ELR (cell line): ENCODE results near the gene ALDH1A3.

Source experiments
- DNase-seq: peaks from one replicate; pipeline ENCODE4 v3.0.0-alpha.2; 2015; ENCODE audit warnings: low read depth

The ALDH1A3 gene

DNA sequence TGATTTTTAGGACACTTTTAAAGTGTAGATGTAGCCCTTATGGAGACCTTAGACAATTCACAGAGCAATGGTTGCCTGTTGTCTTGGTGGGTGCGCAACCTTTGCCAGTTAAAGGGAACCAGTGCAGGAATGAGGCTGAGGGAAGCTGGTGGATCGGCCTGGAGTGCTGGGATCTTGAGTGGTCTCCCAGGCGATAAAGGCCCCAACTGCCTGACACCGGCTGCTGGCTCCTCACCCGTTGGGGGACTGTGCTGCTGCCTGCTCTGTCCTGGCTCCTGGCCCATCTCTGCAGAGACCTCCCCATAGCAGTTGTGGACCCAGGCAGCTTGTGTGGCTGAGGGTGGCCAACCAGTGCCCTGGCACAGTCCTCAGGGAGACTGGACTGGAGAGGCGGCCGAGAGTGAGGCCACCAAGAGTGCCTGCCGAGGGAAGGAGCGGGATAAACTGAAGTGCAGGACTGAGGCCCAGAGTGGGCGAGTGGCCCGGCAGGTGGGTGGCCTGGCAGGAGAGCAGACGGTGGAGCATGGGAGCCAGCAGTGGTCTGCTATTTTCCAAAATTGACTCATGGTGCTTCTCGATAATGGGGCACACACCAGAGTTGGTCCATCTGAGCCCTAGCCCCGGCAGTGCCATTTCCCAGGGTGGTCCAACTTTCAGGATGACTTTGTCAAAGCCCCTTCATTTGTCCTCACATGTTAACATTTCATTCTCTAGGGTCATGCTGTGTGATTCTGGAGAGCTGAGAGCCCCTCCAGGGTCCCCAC is 2.1 kb downstream of the ALDH1A3 start:
- DNase-seq, result no peak

DNA sequence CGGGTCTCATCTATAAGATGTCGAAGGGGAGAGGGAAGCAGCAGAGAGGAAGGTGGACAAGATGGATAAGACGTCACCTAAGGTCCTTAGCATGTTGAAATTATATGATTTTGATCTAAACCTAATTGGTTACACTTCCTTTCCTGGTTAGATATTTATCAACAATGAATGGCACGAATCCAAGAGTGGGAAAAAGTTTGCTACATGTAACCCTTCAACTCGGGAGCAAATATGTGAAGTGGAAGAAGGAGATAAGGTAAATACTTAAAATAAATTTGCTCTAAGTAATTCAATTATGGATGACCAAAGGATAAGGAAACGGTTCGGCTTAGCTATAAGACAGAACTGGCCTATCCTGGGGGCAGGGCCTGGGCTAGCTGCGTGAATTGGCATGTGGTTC is 5.5 kb downstream of the ALDH1A3 start:
- DNase-seq, result no peak

DNA sequence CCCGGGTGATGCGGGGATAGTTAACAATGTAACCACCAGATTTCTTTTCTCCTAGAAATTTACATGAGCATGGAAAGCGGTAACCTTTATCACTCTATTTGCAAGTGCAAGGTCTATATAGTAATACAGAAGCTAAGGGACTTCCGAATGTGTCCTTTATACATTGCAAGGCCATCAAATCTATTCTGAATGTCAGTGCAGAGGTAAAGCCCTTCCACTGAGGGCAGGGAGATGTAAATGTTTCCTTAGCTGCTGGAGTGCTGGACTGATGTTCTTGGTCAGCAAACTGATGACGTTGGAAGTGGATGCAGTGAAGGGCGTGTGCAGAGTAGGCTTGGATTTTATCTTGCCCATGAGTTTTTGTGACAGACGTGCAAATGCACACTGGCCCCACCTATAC is 6.2 kb downstream of the ALDH1A3 start:
- DNase-seq, result no peak

DNA sequence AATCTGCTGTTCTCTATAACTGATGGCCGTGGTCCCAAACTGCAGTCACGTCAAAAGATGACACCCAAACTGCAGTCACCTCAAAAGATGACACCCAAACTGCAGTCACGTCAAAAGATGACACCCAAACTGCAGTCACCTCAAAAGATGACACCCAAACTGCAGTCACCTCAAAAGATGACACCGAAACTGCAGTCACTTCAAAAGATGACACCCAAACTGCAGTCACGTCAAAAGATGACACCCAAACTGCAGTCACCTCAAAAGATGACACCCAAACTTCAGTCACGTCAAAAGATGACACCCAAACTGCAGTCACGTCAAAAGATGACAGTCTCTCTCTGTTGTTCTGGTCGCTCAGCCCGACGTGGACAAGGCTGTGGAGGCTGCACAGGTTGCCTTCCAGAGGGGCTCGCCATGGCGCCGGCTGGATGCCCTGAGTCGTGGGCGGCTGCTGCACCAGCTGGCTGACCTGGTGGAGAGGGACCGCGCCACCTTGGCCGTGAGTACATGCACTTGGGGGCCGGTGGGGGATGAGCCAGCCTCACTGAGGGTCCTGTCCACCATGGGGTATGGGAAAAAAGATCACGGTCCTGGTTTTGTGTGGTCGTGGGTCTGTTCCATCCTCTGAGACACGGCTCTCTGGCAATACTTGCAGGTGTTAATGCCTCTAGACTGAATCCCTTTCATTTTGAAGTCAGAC is 7.7 kb downstream of the ALDH1A3 start:
- DNase-seq, result no peak

DNA sequence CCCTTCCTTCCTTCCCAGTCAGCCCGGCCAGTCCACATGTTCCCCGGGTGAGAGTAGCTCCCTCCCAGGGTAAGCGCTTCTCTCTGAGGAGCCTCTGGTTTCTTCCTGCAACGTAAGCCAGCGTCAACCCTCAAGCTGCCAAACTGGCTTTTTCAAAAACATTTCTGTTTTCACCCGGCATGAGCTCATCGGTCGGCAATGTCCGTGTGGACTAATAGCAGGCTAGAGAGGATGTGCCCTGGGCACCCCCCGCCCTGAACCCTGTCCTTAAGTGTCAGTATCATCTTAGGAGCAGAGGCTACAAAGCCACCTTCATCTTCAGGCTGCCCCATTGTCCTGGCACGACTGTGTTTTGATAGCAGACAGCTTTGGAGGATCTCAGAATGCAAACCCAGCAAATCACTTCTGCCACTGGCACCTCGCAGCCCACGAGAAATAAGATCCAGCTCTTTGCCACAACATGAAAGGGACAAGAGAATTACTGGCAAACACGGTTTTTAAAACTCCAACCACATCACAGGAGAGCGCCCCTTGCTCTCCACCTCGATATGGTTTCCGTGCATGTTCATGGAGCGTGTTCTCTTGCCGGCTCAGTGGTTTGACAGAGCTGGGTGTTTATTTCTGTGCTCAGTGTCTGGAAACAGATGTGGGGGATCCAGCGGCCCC is 9.9 kb downstream of the ALDH1A3 start:
- DNase-seq, result peak; percentile 85

DNA sequence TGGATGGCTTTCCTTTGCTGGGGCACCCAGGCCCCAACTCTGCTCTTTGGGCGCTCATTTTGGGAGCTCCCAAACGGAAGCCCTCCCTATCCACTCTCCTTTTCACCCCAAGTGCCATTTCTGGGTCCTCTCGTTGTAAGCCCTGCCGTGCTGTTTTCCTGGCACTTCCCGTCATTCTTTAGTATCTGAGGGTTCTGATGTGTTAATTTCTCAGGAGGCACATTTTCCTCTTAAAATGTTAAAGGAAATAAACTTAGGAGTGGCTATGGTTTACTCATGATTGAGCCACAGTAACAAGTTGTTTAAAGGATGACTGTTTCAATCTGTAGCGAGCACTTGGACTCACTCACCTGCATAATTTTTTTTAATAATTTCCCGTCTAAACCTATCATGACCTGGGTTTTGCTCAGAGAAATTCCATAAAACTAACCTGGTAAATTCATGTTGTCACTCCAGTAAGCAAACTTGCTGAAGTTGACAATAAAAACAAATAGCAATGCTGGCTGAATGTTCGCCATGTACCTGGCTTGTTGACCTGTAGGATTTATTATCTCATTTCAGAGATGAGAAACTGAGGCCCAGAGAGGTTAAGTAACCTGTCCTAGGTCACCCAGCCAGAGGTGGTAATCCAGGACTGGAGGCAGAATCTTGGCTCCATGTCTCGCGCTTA is 10.6 kb downstream of the ALDH1A3 start:
- no peak for DNase-seq

DNA sequence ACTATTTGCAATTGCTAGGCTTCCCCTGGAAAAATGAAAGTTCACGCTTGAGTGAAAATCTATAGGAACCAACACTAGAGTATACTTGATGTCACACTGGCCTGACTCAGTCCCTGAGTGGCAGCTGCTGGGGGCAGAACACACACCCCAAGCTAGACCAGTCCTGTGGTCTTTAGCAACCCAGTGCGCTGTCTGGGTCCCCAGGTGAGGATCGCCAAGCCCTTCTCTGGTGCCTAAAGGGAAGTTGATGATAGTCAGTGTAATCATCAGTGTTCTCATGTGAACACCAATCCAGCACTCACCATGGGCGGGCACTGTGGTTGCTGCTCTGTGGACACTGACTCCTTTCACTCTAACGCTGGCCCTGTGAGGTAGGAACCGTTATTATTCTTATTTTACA is 11.2 kb downstream of the ALDH1A3 start:
- no peak for DNase-seq

DNA sequence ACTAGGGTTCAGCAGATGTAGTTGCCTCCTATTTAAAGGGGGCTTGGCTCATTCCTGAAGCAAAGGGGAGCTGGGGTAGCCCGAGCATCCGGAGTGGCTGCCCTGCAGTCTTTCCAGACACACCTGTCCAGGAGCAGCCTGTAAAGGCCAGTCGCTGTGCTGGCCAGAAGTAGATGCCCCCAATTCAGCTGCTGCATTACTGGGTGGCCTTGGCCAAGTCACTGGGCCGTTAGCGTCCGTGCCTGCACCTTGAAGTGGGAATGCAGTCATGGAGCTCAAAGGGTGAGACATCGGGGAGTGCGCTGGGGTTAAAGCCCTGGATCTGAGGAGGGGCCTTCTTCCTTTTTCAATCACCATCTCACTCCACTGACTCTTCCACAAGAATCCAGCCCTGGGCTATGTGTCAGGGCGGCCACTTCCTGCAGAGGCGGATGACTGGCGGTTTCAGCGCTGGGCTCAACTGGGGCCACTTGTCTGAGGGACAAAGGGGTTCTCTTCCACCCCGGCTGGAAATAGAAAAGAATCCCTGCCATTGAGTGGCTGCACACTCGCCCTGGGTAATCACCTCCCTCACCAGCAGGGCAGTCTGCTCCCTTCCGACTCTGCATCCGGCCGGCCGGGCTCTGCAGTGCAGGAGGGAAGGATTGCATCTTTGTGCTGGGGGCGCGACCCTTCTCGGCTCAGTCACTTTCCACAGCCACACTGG is 11.8 kb downstream of the ALDH1A3 start:
- peak; percentile 24 for DNase-seq

DNA sequence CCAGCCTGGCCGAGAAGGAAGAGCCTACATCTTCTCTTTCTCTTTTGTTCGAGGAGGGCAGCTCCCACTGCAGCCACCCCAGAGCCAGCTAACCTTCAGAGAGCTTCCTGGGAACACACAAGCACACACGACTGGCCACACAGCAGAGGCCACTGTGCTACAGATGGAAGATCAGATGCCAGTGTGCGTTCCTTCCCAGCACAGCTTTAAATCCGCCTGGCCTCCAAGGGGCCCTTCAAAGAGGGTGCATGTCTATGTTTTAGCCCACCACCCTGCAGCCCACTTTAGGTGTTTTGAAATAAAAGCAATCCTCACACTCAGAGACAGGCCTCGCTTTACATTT is 12.4 kb downstream of the ALDH1A3 start:
- DNase-seq, result no peak

DNA sequence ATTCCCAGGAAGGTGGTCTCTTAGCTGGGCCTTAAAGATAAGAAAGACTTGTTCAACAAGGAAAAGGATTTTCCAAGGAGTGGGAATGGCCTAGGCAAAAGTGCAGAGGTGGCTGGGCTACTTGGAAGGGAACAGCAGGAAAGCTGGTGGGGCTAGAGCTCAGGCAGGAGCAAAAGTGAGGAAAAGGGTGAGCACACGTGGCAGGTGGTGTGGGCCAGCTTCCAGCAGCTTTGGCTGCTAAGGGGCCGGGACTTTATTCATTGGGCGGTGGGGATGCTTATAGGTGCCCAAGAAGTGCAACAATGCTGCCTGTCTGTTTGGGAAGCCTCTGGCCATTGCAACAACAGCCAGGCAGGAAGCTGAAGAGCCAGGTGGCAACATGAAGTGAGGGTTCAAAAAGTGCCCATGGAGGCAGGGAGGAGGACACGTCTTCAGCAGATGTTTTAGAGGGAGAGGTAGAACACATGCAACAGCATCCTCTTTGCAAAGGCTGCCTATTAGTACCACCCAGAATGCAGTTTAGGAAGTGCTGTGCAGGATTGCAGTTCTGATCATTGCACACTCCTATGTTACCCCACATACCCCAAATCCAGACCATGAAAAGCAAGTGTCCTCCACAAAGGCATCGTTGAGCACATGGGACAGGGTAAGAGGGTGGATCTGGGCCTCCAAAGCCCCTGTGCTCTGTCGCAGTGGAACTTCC is 13.8 kb downstream of the ALDH1A3 start:
- DNase-seq, result no peak

DNA sequence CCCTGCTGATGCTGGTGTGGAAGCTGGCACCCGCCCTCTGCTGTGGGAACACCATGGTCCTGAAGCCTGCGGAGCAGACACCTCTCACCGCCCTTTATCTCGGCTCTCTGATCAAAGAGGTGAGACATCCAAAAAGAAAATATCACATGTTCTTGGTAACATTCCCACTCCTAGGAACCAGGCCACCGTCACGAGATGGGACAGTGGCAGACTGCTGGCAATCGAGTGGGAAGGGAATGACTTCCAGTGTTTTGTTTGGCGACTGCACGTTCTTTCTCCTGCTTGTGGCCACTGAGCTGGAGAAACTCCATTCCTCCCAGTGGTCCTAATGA is 14.3 kb downstream of the ALDH1A3 start:
- DNase-seq, result no peak

DNA sequence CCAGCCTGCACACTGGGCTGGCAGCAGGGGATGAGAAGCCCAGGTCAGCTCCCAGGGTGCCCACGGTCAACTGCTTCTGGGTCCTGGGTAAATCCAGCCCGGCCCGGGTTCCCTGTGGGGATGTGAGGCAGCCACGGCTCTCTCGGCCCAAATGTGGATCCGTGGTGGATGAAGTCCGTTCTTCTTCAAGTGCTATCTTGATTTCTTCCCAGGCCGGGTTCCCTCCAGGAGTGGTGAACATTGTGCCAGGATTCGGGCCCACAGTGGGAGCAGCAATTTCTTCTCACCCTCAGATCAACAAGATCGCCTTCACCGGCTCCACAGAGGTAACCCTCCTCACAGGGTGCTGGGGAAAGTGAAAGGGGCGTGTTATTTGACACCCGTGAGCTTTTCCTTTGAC is 16.1 kb downstream of the ALDH1A3 start:
- no peak for DNase-seq

DNA sequence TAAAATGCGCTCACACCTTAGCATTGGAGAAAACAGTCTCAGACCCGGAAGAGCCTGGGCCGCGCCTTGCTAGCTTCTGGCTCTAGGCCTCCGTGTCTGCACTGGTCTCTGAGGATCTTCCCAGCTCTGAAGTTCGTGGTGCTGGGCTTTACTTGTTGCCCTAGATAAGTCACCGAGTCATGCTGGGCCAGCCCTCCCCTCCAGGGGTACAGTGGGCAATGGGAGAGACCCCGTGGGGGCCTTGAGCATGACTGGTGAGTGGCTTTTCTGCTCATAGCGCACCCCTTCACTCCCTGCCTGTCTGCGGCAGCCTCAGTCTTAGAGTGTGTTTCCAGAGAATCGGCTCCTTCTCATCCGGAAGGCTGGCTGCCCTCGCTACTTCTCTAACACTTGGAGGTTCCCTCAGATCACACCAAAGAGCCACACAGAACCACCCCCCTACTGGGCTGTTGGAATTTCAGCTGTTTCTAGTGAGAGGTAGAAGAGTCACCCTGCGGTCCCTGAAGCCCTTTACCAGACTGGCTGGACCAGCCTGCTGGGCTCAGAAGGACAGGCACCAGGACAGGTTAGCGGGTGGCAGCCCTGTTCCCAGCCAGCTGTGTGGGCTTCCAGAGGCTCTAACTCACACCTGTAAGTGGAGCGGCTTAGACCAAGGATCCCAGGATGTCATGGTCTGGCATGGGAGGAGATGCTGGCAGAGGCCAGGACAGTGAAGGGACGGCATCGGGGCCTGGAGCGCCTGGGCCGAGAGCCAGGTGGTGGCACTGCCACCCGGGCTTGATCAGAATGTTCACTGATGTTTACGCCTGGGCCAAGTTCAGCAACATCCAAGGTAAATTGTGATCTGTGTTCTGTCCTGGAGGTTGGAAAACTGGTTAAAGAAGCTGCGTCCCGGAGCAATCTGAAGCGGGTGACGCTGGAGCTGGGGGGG is 17.9 kb downstream of the ALDH1A3 start:
- no peak for DNase-seq

DNA sequence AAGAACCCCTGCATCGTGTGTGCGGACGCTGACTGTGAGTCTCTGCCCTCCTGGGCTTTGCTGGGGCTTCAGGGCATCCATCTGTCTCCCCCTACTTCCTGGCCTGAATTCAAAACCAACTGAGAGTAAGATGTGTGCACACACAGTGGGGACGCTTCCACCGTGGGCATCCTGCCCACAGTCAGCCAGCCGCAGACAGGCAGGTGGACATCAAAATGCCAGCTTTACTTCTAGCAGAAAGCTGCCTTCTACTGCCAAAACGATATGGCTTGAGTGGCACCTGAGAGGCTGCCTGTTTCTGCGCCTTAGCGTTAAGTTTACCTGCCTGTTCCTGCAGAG is 18.5 kb downstream of the ALDH1A3 start:
- DNase-seq, result no peak

DNA sequence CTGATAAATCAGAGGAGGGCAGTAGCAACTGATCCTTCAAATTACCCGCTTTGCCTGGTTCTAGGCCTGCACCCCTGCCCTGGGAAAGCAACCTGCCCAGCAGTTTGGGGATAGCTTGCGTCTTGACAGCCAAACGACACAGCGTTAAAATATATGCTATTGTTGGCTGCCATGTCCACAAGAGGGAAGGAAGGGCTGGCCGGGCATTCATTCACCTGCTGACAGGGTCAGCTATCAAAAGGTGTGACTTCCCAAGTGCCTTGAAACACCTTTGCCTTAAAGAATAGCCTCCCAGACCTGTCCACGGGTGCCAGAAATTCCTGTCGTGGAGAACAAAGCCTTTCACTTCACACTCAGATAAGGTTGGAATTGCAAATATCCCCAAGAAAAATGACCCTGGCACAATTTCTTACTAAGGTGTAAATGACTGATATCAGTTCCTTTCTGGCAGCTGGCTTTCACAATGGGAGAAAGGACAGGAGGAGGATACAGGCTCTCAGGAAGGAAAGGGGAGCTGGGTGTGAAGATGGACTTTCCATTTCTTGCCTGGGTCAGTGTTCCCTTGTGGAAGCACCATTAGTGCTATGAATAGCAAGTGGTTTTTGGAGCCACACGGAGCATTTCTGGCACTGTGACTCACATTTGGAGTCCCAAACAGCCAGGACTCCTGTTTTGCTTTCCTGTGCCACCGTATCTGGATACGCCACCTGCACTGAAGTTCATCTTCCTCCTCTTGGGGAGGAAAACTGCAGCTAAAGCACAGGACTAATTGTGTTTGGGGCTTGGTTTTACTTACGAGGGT is 19.2 kb downstream of the ALDH1A3 start:
- no peak for DNase-seq

DNA sequence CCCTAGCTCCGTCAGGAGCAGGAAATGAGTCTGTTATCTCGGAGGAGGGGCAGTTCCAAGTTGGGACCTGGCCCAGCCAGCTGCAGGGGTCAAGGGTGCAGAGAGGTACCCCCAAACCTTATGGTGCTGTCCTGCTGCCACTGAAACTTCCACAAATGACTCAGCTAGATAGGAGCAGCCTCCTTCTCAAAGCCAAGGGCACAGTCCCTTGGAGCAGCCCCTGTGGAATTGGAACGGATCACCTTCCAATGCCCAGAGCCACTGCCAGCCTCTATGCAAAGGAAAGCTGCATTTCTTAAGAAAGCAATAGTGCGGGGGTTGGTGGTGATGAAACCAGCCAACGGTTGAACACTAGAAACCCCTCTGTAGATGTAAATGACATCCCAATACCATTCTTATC is 20.0 kb downstream of the ALDH1A3 start:
- no peak for DNase-seq

DNA sequence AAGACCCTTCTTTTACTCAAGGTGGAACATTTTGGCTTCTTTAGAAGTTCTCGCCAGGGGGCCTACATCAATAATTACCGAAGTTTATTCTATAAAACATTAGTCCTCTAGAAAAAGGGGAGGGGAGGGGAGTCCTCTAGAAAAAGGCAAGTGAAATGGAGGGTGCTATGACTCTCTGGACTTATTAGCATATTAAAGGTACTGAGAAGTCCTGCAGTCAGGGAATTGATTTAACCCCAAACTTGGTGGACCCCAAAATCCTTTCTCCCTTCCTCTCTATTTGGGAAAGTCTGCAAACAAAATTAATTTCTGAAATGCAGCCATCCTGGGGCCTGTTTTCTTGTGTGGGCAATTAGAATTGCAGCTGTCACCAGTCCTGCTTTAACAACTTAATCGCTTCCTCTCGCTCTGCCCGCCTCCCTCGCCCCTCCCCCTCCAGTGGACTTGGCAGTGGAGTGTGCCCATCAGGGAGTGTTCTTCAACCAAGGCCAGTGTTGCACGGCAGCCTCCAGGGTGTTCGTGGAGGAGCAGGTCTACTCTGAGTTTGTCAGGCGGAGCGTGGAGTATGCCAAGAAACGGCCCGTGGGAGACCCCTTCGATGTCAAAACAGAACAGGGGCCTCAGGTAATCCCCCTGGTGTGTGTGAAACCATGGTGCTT is 20.6 kb downstream of the ALDH1A3 start:
- DNase-seq, result no peak

DNA sequence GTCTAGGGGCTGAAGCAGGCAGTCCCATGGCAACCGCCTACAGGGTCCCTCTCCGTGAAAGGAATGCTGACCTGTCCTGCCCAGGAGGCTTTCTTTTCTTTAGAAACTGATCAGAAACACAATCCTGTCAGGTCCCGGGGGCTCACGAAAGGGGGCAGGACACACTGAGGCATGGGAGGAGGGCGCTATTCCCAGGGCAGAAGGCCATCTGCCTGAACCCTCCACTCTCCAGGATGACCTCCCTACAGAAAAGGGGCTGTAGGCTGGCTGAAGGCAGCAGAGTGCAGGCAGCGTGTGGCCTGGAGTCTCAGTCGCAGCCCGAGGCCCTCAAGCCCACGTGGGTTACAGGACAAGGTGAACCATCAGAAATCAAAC is 21.2 kb downstream of the ALDH1A3 start:
- DNase-seq, result no peak

DNA sequence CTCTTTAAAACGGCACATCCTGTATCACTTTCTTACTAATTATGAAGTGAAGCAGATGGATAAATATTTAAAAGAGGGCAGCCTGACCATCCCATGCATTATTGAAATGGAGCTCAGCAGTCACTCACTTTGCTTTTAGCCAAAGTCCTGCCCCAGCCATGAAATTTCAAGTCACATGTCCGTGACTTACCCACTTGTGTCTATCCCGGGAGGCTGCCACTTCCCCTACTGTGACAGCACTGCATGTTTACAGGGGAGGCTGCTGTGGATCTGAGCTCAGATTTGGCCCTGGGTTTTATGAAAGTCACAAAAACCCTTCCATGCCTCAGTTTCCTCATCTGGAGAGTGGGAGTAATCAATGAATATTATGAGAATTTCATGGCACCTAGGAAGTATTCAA is 21.7 kb downstream of the ALDH1A3 start:
- DNase-seq, result no peak
